HepG2 (cell line): ENCODE measurements around the gene VARS1. TPM values are rescaled to one million over a fixed set of nuclear protein-coding genes. Genes with fewer than 3 reads are reported as not detected.

ENCODE experiments used
- CEBPZ ChIP-seq: IDR thresholded peaks from 2 replicates; pipeline ENCODE4 v1.6.1; 2012; ENCODE audit warnings: low read length, improper control_type of control experiment
- ETV6 ChIP-seq: sonication (generic); formaldehyde crosslinking; conservative IDR thresholded peaks from 2 replicates; pipeline ENCODE4 v1.4.0; 2020; ENCODE audit warnings: missing genetic modification reagents
- GLI4 ChIP-seq: sonication (generic); formaldehyde crosslinking; IDR thresholded peaks from 2 replicates; pipeline ENCODE4 v1.5.1; 2020; ENCODE audit warnings: missing genetic modification reagents, mild to moderate bottlenecking, moderate library complexity, borderline replicate concordance
- KLF6 ChIP-seq: IDR thresholded peaks from 2 replicates; pipeline ENCODE4 v1.8.0; 2016; ENCODE audit warnings: missing biosample characterization, missing genetic modification reagents
- MAFK ChIP-seq, 2 experiments: IDR thresholded peaks in 1 of 2; conservative IDR thresholded peaks in 1 of 2; 2 replicates each; pipeline ENCODE4 v1.6.1; 2011; ENCODE audit warnings: improper control_type of control experiment in 2 of 2, low read length in 2 of 2
- MBD4 ChIP-seq: IDR thresholded peaks from 2 replicates; pipeline ENCODE4 v1.6.1; 2012; ENCODE audit warnings: low read length, inconsistent platforms, borderline replicate concordance
- MEF2D ChIP-seq: sonication (generic); formaldehyde crosslinking; IDR thresholded peaks from 2 replicates; pipeline ENCODE4 v1.5.1; 2020; ENCODE audit warnings: mild to moderate bottlenecking, missing genetic modification reagents
- MZF1 ChIP-seq: sonication (generic); formaldehyde crosslinking; IDR thresholded peaks from 2 replicates; pipeline ENCODE4 v1.8.1; 2023; ENCODE audit warnings: mild to moderate bottlenecking, missing genetic modification reagents, borderline replicate concordance
- NBN ChIP-seq: fragments of 450-650 bp; conservative IDR thresholded peaks from 2 replicates; pipeline ENCODE4 v1.6.1; 2017
- NRL ChIP-seq: sonication (generic); formaldehyde crosslinking; IDR thresholded peaks from 2 replicates; pipeline ENCODE4 v1.5.0; 2020; ENCODE audit warnings: missing genetic modification reagents, mild to moderate bottlenecking, moderate library complexity, borderline replicate concordance
- SETDB1 ChIP-seq: sonication (generic); formaldehyde crosslinking; IDR thresholded peaks from 2 replicates; pipeline ENCODE4 v1.5.1; 2020; ENCODE audit warnings: missing genetic modification reagents, mild to moderate bottlenecking, borderline replicate concordance
- SIX1 ChIP-seq: sonication (generic); formaldehyde crosslinking; IDR thresholded peaks from 2 replicates; pipeline ENCODE4 v1.4.0; 2020; ENCODE audit warnings: missing genetic modification reagents, borderline replicate concordance
- ZNF101 ChIP-seq: sonication (generic); formaldehyde crosslinking; IDR thresholded peaks from 2 replicates; pipeline ENCODE4 v1.4.0; 2020; ENCODE audit warnings: mild to moderate bottlenecking, low read depth, missing genetic modification reagents, borderline replicate concordance
- ZNF382 ChIP-seq: sonication (generic); formaldehyde crosslinking; IDR thresholded peaks from 2 replicates; pipeline ENCODE4 v1.5.0; 2020; ENCODE audit warnings: missing genetic modification reagents, mild to moderate bottlenecking, borderline replicate concordance
- ZNF446 ChIP-seq: sonication (generic); formaldehyde crosslinking; IDR thresholded peaks from 2 replicates; pipeline ENCODE4 v1.5.0; 2020; ENCODE audit warnings: mild to moderate bottlenecking, missing genetic modification reagents
- ZNF468 ChIP-seq: sonication (generic); formaldehyde crosslinking; IDR thresholded peaks from 2 replicates; pipeline ENCODE4 v1.8.0; 2022; ENCODE audit warnings: mild to moderate bottlenecking, moderate library complexity, missing genetic modification reagents
- ZNF550 ChIP-seq: sonication (generic); formaldehyde crosslinking; IDR thresholded peaks from 2 replicates; pipeline ENCODE4 v1.4.0; 2020; ENCODE audit warnings: mild to moderate bottlenecking, missing genetic modification reagents, borderline replicate concordance
- ZNF614 ChIP-seq: IDR thresholded peaks from 2 replicates; pipeline ENCODE4 v1.6.1; 2018; ENCODE audit warnings: missing biosample characterization, missing genetic modification reagents, inconsistent platforms, borderline replicate concordance
- ZNF670 ChIP-seq: sonication (generic); formaldehyde crosslinking; IDR thresholded peaks from 2 replicates; pipeline ENCODE4 v1.8.0; 2022; ENCODE audit warnings: mild to moderate bottlenecking, missing genetic modification reagents, borderline replicate concordance
- ZNF713 ChIP-seq: sonication (generic); formaldehyde crosslinking; IDR thresholded peaks from 2 replicates; pipeline ENCODE4 v1.4.0; 2020; ENCODE audit warnings: mild to moderate bottlenecking, missing genetic modification reagents
- ZNF780A ChIP-seq: sonication (generic); formaldehyde crosslinking; IDR thresholded peaks from 2 replicates; pipeline ENCODE4 v1.8.0; 2022; ENCODE audit warnings: mild to moderate bottlenecking, missing genetic modification reagents, moderate library complexity
- ZNF782 ChIP-seq: sonication (generic); formaldehyde crosslinking; IDR thresholded peaks from 2 replicates; pipeline ENCODE4 v1.4.0; 2020; ENCODE audit warnings: missing genetic modification reagents, mild to moderate bottlenecking, borderline replicate concordance
- ZNF83 ChIP-seq: sonication (generic); formaldehyde crosslinking; IDR thresholded peaks from 2 replicates; pipeline ENCODE4 v1.4.0; 2020; ENCODE audit warnings: missing genetic modification reagents, mild to moderate bottlenecking, borderline replicate concordance
- ZSCAN12 ChIP-seq: sonication (generic); formaldehyde crosslinking; IDR thresholded peaks from 2 replicates; pipeline ENCODE4 v1.9.0; 2021; ENCODE audit warnings: mild to moderate bottlenecking, missing genetic modification reagents
- polyA plus RNA-seq, 8 experiments: library from polyadenylated mRNA; depleted of rRNA in 3 of 8; stranded (reverse) in 7 of 8; unstranded in 1 of 8; fragments of >200 nt; fragmentation: Illumina TruSeq in 4 of 8; extraction: Trizol in 4 of 8; gene quantifications; 2 replicates each; pipeline versions ENCODE4 v1.2.1 to v1.2.3, GENCODE V29; 2011 to 2016; ENCODE audit warnings: low read depth in 4 of 8, missing spikeins in 1 of 8, mixed read lengths in 1 of 8; ENCODE audit not compliant: insufficient read depth in 1 of 8
- total RNA-seq, 5 experiments: library from RNA; depleted of rRNA; stranded (reverse); fragments of >200 nt; fragmentation: Illumina TruSeq; extraction: Trizol; gene quantifications; 2 replicates each; pipeline ENCODE4 v1.2.3, GENCODE V29; 2016; ENCODE audit warnings: low read depth in 1 of 5
- TF ChIP-seq, protein P1 (sequence below): sonication (generic); formaldehyde crosslinking; IDR thresholded peaks from 2 replicates; pipeline ENCODE4 v1.4.0; 2020; ENCODE audit warnings: missing genetic modification reagents

The VARS1 gene
- total and polyA plus RNA-seq, 2 of the 13 experiments (the other 11 are each of a cell fraction or from before 2014, with no cell fraction given), result 14.7 to 56.1 TPM

DNA sequence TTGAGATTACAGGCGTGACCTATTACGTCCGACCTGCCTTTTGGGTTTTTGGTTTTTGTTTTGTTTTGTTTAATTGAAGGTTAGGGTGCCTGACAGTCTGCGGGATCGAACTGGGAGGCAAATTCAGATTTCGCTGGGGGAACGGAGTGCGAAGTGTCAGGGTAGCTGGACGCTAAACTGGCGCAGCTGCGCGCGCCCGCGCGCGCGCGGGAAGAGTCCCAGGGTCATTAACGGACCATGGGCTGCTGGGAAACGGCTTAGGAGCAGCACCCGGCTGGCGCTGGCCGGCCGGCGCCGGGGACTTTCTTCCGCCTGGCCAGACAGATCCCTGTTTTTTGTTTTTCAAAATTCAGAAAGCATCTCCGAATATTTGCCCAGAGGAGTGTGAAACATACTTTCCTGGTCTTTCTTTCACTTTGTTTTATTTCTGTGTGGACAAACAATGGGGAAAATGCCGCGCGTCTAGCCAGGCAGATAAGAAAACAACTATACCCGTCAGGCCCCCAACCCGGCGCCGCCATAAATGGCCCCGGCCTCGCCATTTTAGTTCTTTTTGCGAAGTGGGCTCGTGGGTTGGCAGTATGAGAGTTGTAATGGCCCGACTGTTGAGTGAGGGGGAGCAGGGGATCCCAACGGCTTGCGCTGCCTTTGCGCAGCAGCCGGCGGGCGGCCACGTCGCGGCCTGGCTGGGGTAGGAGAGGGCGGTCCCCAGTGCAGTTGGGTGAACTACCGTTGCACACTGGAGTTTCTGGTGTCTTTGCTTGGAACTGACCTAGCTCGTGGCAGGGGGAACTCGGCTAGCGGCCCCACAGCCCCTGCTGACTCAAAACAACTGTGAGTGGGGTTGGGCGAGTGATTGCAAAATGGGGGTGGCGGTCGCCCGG is 39.1 kb upstream of the VARS1 start (continued):
- TF ChIP-seq ZNF780A (CRISPR knock-in tag) (peak; percentile 40; the same call in 1 of the 2 replicates), CEBPZ (no peak), SIX1 (CRISPR knock-in tag) (peak; percentile 50; the same call in 1 of the 2 replicates), GLI4 (peak; percentile 47; the same call in 1 of the 2 replicates), ZNF670 (CRISPR knock-in tag) (0 out of 2 replicates have a peak, but pooled peaks have one; percentile 11), ETV6 (CRISPR knock-in tag) (peak; percentile 86), ZNF468 (CRISPR knock-in tag) (no peak), SETDB1 (CRISPR knock-in tag) (no peak), ZNF614 (CRISPR knock-in tag) (peak; percentile 53), ZNF550 (CRISPR knock-in tag) (no peak), ZNF713 (peak; percentile 68; the same call in 1 of the 2 replicates), ZNF382 (CRISPR knock-in tag) (no peak), MBD4 (0 out of 2 replicates have a peak, but pooled peaks have one; percentile 75), MEF2D (no peak; the same call in 1 of the 2 replicates), MAFK (conservative IDR thresholded peaks at IDR 0.05 in 1 of 2, IDR thresholded peaks at IDR 0.05 in 1 of 2; ENCODE audit: low read length in 2 of 2) (0 out of 4 replicates have a peak, but pooled peaks of 1 of the 2 experiments have one; percentile 1), NRL (CRISPR knock-in tag) (peak; percentile 76; the same call in 1 of the 2 replicates), ZNF101 (CRISPR knock-in tag) (no peak), ZNF782 (CRISPR knock-in tag) (peak; percentile 71; the same call in 1 of the 2 replicates), MZF1 (0 out of 2 replicates have a peak, but pooled peaks have one; percentile 62), ZNF83 (CRISPR knock-in tag) (no peak), ZSCAN12 (CRISPR knock-in tag) (peak; percentile 92), KLF6 (CRISPR knock-in tag) (peak; percentile 88; the same call in 1 of the 2 replicates), ZNF446 (CRISPR knock-in tag) (peak; percentile 72; the same call in 1 of the 2 replicates), NBN (no peak)
- TF ChIP-seq, protein P1, sequence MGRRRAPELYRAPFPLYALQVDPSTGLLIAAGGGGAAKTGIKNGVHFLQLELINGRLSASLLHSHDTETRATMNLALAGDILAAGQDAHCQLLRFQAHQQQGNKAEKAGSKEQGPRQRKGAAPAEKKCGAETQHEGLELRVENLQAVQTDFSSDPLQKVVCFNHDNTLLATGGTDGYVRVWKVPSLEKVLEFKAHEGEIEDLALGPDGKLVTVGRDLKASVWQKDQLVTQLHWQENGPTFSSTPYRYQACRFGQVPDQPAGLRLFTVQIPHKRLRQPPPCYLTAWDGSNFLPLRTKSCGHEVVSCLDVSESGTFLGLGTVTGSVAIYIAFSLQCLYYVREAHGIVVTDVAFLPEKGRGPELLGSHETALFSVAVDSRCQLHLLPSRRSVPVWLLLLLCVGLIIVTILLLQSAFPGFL (CRISPR knock-in tag), result no peak
